IMR-90 (cell line): ENCODE measurements around the gene TMEM239. TPM values are rescaled to one million over a fixed set of nuclear protein-coding genes. Genes with fewer than 3 reads are reported as not detected.
A peak's percentile ranks its signal among the peaks of the same experiment; 100 is the strongest.

Source experiments
- ATAC-seq: fragments of 200-7000 bp; cut with Tn5 transposase; 2 replicates; pipeline ENCODE4 v1.9.1; 2020; ENCODE audit warnings: low read depth, mild to moderate bottlenecking, moderate library complexity
- BruUV-seq: library from RNA; stranded (reverse); fragments of 400-500 nt; replicated peaks from 2 replicates; lab custom pipeline; 2021; lab: Mats Ljungman, UMichigan
- CTCF ChIA-PET: fragments of 300-600 bp; formaldehyde crosslinking; extraction: SDS; loops from one replicate; lab custom pipeline; 2021; ENCODE audit warnings: antibody characterized with exemption; lab: Yijun Ruan, JAX
- POLR2A ChIA-PET: fragments of 300-600 bp; sonication (Branson Sonifier 250); formaldehyde crosslinking; loops from one replicate; lab custom pipeline; 2022; ENCODE audit warnings: antibody characterized with exemption; ENCODE audit not compliant: unreplicated experiment; lab: Charles Lee
- DNase-seq: peaks from one replicate; pipeline ENCODE4 v3.0.0; 2013
- H2AFZ ChIP-seq: replicated peaks from 2 replicates; pipeline ENCODE3; 2013; ENCODE audit warnings: low read length, mild to moderate bottlenecking; ENCODE audit not compliant: poor library complexity
- H2AK5ac ChIP-seq: 2 replicates; pipeline ENCODE4 v1.6.1; 2013; ENCODE audit warnings: low read depth, low read length, inconsistent platforms
- H2AK9ac ChIP-seq: replicated peaks from 2 replicates; pipeline ENCODE3; 2013; ENCODE audit warnings: mild to moderate bottlenecking, low read depth, low read length, moderate library complexity; ENCODE audit not compliant: poor library complexity
- H2BK120ac ChIP-seq: 2 replicates; pipeline ENCODE4 v1.6.1; 2013; ENCODE audit warnings: low read depth, low read length, inconsistent platforms
- H2BK15ac ChIP-seq: 3 replicates; pipeline ENCODE4 v1.6.1; 2013; ENCODE audit warnings: low read depth, low read length, inconsistent platforms
- H2BK20ac ChIP-seq: 2 replicates; pipeline ENCODE4 v1.6.1; 2013; ENCODE audit warnings: low read depth, mild to moderate bottlenecking, inconsistent platforms, low read length, moderate library complexity
- H2BK5ac ChIP-seq: 2 replicates; pipeline ENCODE4 v1.6.1; 2013; ENCODE audit warnings: mild to moderate bottlenecking, low read depth, low read length, inconsistent platforms; ENCODE audit not compliant: poor library complexity, severe bottlenecking
- H3K14ac ChIP-seq: replicated peaks from 2 replicates; pipeline ENCODE4 v1.6.1; 2013; ENCODE audit warnings: low read depth, low read length, inconsistent platforms
- H3K18ac ChIP-seq: 2 replicates; pipeline ENCODE4 v1.6.1; 2013; ENCODE audit warnings: low read depth, low read length, control low read depth
- H3K23ac ChIP-seq: 2 replicates; pipeline ENCODE4 v1.6.1; 2013; ENCODE audit warnings: low read depth, low read length, inconsistent platforms
- H3K27ac ChIP-seq: 2 replicates; pipeline ENCODE4 v1.5.1; 2013; ENCODE audit warnings: mild to moderate bottlenecking, control low read depth, low read length; ENCODE audit not compliant: insufficient read depth
- H3K27me3 ChIP-seq: 2 replicates; pipeline ENCODE4 v1.6.1; 2013; ENCODE audit warnings: low read length; ENCODE audit not compliant: control insufficient read depth, insufficient read depth
- H3K36me3 ChIP-seq: 2 replicates; pipeline ENCODE4 v1.6.1; 2013; ENCODE audit warnings: low read length, mixed read lengths; ENCODE audit not compliant: control insufficient read depth, insufficient read depth
- H3K4ac ChIP-seq: 2 replicates; pipeline ENCODE4 v1.6.1; 2013; ENCODE audit warnings: low read depth, low read length, inconsistent platforms
- H3K4me1 ChIP-seq: 2 replicates; pipeline ENCODE4 v1.6.1; 2013; ENCODE audit warnings: low read length, mixed read lengths; ENCODE audit not compliant: control insufficient read depth, insufficient read depth
- H3K4me2 ChIP-seq: 2 replicates; pipeline ENCODE4 v1.6.1; 2013; ENCODE audit warnings: low read depth, mild to moderate bottlenecking, control low read depth, low read length, moderate library complexity
- H3K4me3 ChIP-seq: 2 replicates; pipeline ENCODE4 v1.5.1; 2013; ENCODE audit warnings: low read depth, mild to moderate bottlenecking, control low read depth, low read length, moderate library complexity; ENCODE audit not compliant: insufficient read depth
- H3K56ac ChIP-seq: 2 replicates; pipeline ENCODE4 v1.6.1; 2013; ENCODE audit warnings: low read length, inconsistent platforms; ENCODE audit not compliant: insufficient read depth; ENCODE audit errors: extremely low read depth
- H3K79me1 ChIP-seq, 2 experiments: 2 replicates each; pipeline ENCODE4 v1.6.1; 2013; ENCODE audit warnings: low read length in 2 of 2, inconsistent platforms in 1 of 2, low read depth in 1 of 2
- H3K9ac ChIP-seq: 2 replicates; pipeline ENCODE4 v1.6.1; 2013; ENCODE audit warnings: low read depth, low read length, control low read depth
- H3K9me1 ChIP-seq: 2 replicates; pipeline ENCODE4 v1.6.1; 2013; ENCODE audit warnings: low read length, inconsistent platforms; ENCODE audit not compliant: insufficient read depth
- H3K9me3 ChIP-seq: 2 replicates; pipeline ENCODE4 v1.6.1; 2013; ENCODE audit warnings: low read length; ENCODE audit not compliant: control insufficient read depth, insufficient read depth
- H4K20me1 ChIP-seq: 2 replicates; pipeline ENCODE4 v1.6.1; 2013; ENCODE audit warnings: low read length, inconsistent platforms; ENCODE audit not compliant: insufficient read depth
- H4K5ac ChIP-seq: 2 replicates; pipeline ENCODE4 v1.6.1; 2013; ENCODE audit warnings: mild to moderate bottlenecking, low read depth, low read length, control low read depth
- H4K8ac ChIP-seq, 2 experiments: 2 replicates each; pipeline ENCODE4 v1.6.1; 2013; ENCODE audit warnings: low read depth in 2 of 2, low read length in 2 of 2, control low read depth in 1 of 2, inconsistent platforms in 1 of 2
- H4K91ac ChIP-seq: 2 replicates; pipeline ENCODE4 v1.6.1; 2013; ENCODE audit warnings: low read depth, low read length, inconsistent platforms; ENCODE audit not compliant: insufficient read depth
- BHLHE40 ChIP-seq: fragments of 150-350 bp; IDR thresholded peaks from 2 replicates; pipeline ENCODE4 v1.6.1; 2016; ENCODE audit warnings: mild to moderate bottlenecking, low read depth, low read length
- CEBPB ChIP-seq: IDR thresholded peaks from 2 replicates; pipeline ENCODE4 v1.6.1; 2012; ENCODE audit warnings: low read depth, low read length, improper control_type of control experiment
- CHD1 ChIP-seq: IDR thresholded peaks from 2 replicates; pipeline ENCODE4 v1.6.1; 2012; ENCODE audit warnings: low read depth, low read length, improper control_type of control experiment
- CTCF ChIP-seq: conservative IDR thresholded peaks from 2 replicates; pipeline ENCODE4 v1.5.1; 2012; ENCODE audit warnings: mild to moderate bottlenecking, low read depth, low read length, improper control_type of control experiment
- FOS ChIP-seq: fragments of 150-350 bp; IDR thresholded peaks from 2 replicates; pipeline ENCODE4 v1.6.1; 2016; ENCODE audit warnings: low read depth, low read length
- MAFK ChIP-seq: IDR thresholded peaks from 2 replicates; pipeline ENCODE4 v1.6.1; 2012; ENCODE audit warnings: low read depth, low read length, improper control_type of control experiment
- MAZ ChIP-seq: IDR thresholded peaks from 2 replicates; pipeline ENCODE4 v1.6.1; 2012; ENCODE audit warnings: low read depth, mild to moderate bottlenecking, low read length, improper control_type of control experiment, moderate library complexity, borderline replicate concordance
- NFE2L2 ChIP-seq: fragments of 150-350 bp; IDR thresholded peaks from 2 replicates; pipeline ENCODE4 v1.6.1; 2016; ENCODE audit warnings: low read depth, mild to moderate bottlenecking, low read length
- RCOR1 ChIP-seq: IDR thresholded peaks from 2 replicates; pipeline ENCODE4 v1.6.1; 2012; ENCODE audit warnings: mild to moderate bottlenecking, low read length, improper control_type of control experiment; ENCODE audit not compliant: insufficient replicate concordance
- SMC3 ChIP-seq: fragments of 150-350 bp; IDR thresholded peaks from 2 replicates; pipeline ENCODE4 v1.6.1; 2016; ENCODE audit warnings: low read depth, mild to moderate bottlenecking, antibody characterized with exemption, low read length, moderate library complexity
- WGBS, 2 experiments: methylation state at CpG; one replicate each; pipeline versions ENCODE4 v1.1.5 to v1.1.7; 2013; ENCODE audit warnings: missing lambda C conversion rate in 2 of 2; ENCODE audit not compliant: insufficient read length in 1 of 2; ENCODE audit errors: extremely low coverage in 2 of 2; 5-methylcytosine and 5-hydroxymethylcytosine counted together
- dilution Hi-C: fragments of 300-500 bp; cut with HindIII; formaldehyde crosslinking; loops from one replicate; pipeline ENCODE4 v1.14.3; 2018; ENCODE audit warnings: low sequenced_read_pairs; ENCODE audit not compliant: unreplicated experiment
- in situ Hi-C: fragments of 300-500 bp; cut with MboI; formaldehyde crosslinking; loops from 3 replicates; pipeline ENCODE4 v1.14.3; 2019; ENCODE audit warnings: low sequenced_read_pairs, inconsistent platforms, mixed read lengths
- intact Hi-C: fragments of 100-400 bp; cut with micrococcal nuclease; formaldehyde crosslinking; loops from 2 replicates; pipeline ENCODE4 v1.10.0; 2022
- polyA plus RNA-seq, 3 experiments: library from polyadenylated mRNA; depleted of rRNA; stranded (reverse); fragments of >200 nt; gene quantifications; 2 replicates each; pipeline ENCODE4 v1.2.3, GENCODE V29; 2012; ENCODE audit warnings: low replicate concordance in 1 of 3
- total RNA-seq: library from RNA; depleted of rRNA; stranded (reverse); fragments of >200 nt; gene quantifications from 2 replicates; pipeline ENCODE4 v1.2.3, GENCODE V29; 2012

TMEM239 gene
- total and polyA plus RNA-seq, 2 of the 4 experiments (the other 2 are of a cell fraction) = 0.32 TPM; not detected in 1

GRCh38 chr20:2859330-2860121 lies 43.4 kb downstream of the TMEM239 start:
- H3K4me1 ChIP-seq = no peaks in the 10 kb centered on the region
- peaks cover 39% of the 10 kb centered on the region for H3K36me3 ChIP-seq
- H3K4ac ChIP-seq = no peak overlapping the region
- DNase-seq = no peak
- H3K9me1 ChIP-seq = peaks cover 10% of the 10 kb centered on the region
- WGBS, 2 experiments = 80% methylated on average over 2 of the region's 4 CpGs; no CpG with 5 or more reads in 1 of the 2 experiments
- POLR2A ChIA-PET = no interaction called here
- peaks cover 0 to 36% of the 10 kb centered on the region in 2 experiments for H3K79me1 ChIP-seq
- H3K56ac ChIP-seq = no peak overlapping the region
- H3K27ac ChIP-seq = no peak overlapping the region
- dilution Hi-C loops = no loop called here
- no peak overlapping the region for H3K4me3 ChIP-seq
- no peak overlapping the region for H3K9ac ChIP-seq
- CTCF ChIA-PET = interaction anchor here (0.8 kb wide), 1 partner anchor 11 kb away, joined by 3 read pairs; no protein-coding TSS in a partner anchor
- no peak overlapping the region for H4K5ac ChIP-seq
- no peak overlapping the region for H2AFZ ChIP-seq
- peaks cover 9% of the 10 kb centered on the region for H4K20me1 ChIP-seq
- intact Hi-C loops = no loop called here
- H3K23ac ChIP-seq = no peak overlapping the region
- H3K4me2 ChIP-seq = no peak overlapping the region
- in situ Hi-C loops = no loop called here
- H4K91ac ChIP-seq = no peak overlapping the region
- H3K18ac ChIP-seq = no peak overlapping the region
- no peak overlapping the region for H3K14ac ChIP-seq
- peak; percentile 46 for ATAC-seq
- no peak overlapping the region for H2BK15ac ChIP-seq
- no peak overlapping the region for H2BK5ac ChIP-seq
- TF ChIP-seq BHLHE40 (no peak), RCOR1 (no peak), NFE2L2 (no peak), MAZ (no peak), SMC3 (no peak), FOS (no peak), CEBPB (no peak), MAFK (no peak), CTCF (no peak), CHD1 (no peak)
- H2BK120ac ChIP-seq = no peak overlapping the region
- no peak overlapping the region for H2BK20ac ChIP-seq
- H2AK9ac ChIP-seq = no peak overlapping the region
- no TSS peak for BruUV-seq
- H4K8ac ChIP-seq = no peak overlapping the region
- no peak overlapping the region for H2AK5ac ChIP-seq
- H3K9me3 ChIP-seq = no peaks in the 10 kb centered on the region
- H3K27me3 ChIP-seq = no peaks in the 10 kb centered on the region
